ENCODE data around the gene UBE2L3.
"Not testable (repeated sequence)": the region's sequence is repeated elsewhere in the genome, so short reads cannot be mapped to it uniquely, and the experiment has no call there.

UBE2L3 gene

DNA sequence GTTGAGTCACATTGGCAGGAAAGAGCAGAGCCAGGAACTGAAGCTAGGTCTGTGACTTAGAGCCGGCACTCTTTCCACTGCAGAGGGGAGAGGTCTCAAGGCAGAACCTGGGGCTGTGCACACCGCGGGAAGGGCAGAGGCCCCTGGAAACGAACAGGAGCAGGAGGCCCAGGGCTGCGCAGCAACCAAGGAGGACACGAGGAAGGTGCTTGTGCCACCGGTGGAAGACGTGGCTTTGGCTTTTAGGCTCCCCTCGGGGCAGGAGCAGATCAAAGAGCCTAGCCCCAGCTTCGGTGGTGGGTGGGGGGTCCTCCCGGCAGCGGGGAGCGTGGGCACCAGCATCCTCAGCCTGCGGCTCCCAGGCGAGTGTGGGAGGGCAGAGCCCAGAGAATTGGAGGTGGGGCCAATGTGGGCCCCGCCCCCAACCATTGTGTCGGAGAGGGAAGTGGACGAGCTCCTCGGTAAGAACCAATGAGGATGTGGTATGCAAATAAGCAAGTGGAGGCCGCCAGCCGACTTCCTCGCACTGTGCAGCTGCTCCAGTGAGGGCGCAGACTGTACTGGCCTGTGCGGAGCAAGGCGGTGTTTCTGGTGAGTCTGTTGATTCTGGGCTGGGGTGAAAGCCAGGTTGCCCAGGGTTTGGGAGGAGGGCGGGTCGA lies 64.9 kb downstream of the UBE2L3 start, which contains the start of gene CCDC116:
CCDC116 (plus strand) TSS at position 524 of the 659 bp plus-strand sequence. CDS start 422 bp downstream, outside the sequence.
- no peak within 1 kb of the TSS for H3K9ac ChIP-seq (ENCODE audit: low read length in 2 of 2)
- H3K27ac ChIP-seq (ENCODE audit: low read length), result no peak within 1 kb of the TSS
- peaks cover 7% of the 10 kb centered on the region for H3K4me1 ChIP-seq (ENCODE audit: control insufficient read depth, insufficient read depth, low read length)
- no peaks in the 10 kb centered on the region for H3K9me3 ChIP-seq (ENCODE audit: control insufficient read depth in 2 of 2, low read length in 2 of 2)
- H3K36me3 ChIP-seq (ENCODE audit: control insufficient read depth in 2 of 2, insufficient read depth in 2 of 2, low read length in 2 of 2), result no peaks in the 10 kb centered on the region
- no peak within 1 kb of the TSS for H3K4me3 ChIP-seq (ENCODE audit: low read length in 2 of 2)
- no peaks in the 10 kb centered on the region for H3K27me3 ChIP-seq (ENCODE audit: control insufficient read depth in 1 of 2, insufficient read depth in 2 of 2, low read length in 2 of 2)

DNA sequence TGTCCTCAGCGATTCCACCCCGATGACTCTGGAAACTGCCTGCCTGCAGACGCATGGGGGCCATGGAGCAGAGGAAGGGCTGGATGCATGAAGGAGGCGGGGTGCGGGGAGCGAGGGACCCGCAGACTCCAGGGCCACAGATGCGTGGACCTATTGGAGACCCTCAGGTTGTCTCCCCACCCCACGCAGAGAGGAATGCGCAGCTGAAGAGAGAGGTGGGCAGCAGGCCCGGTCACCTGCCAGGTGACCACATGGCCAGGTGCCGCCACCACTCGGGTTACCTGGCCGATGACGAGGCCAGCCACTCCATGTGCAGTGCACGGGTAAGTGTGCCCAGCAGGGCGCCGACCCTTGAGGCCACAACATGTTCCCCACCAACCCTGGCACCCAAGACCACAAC lies 65.4 kb downstream of the UBE2L3 start:
- no peak overlapping the region for H3K4me3 ChIP-seq (ENCODE audit: low read length in 2 of 2)
- H3K4me1 ChIP-seq (ENCODE audit: control insufficient read depth, insufficient read depth, low read length), result peaks cover 7% of the 10 kb centered on the region
- no peak overlapping the region for H3K9ac ChIP-seq (ENCODE audit: low read length in 2 of 2)
- no peaks in the 10 kb centered on the region for H3K36me3 ChIP-seq (ENCODE audit: control insufficient read depth in 2 of 2, insufficient read depth in 2 of 2, low read length in 2 of 2)
- H3K27me3 ChIP-seq (ENCODE audit: control insufficient read depth in 1 of 2, insufficient read depth in 2 of 2, low read length in 2 of 2), result no peaks in the 10 kb centered on the region
- no peak overlapping the region for H3K27ac ChIP-seq (ENCODE audit: low read length)
- no peaks in the 10 kb centered on the region for H3K9me3 ChIP-seq (ENCODE audit: control insufficient read depth in 2 of 2, low read length in 2 of 2)

GRCh38 chr22:21633481-21633880 lies 66.0 kb downstream of the UBE2L3 start:
- Histone ChIP-seq H3K4me3 (ENCODE audit: low read length in 2 of 2) (no peak overlapping the region), H3K27me3 (ENCODE audit: control insufficient read depth in 1 of 2, insufficient read depth in 2 of 2, low read length in 2 of 2) (no peaks in the 10 kb centered on the region), H3K9ac (ENCODE audit: low read length in 2 of 2) (no peak overlapping the region), H3K9me3 (ENCODE audit: control insufficient read depth in 2 of 2, low read length in 2 of 2) (no peaks in the 10 kb centered on the region), H3K27ac (ENCODE audit: low read length) (no peak overlapping the region), H3K4me1 (ENCODE audit: control insufficient read depth, insufficient read depth, low read length) (peaks cover 7% of the 10 kb centered on the region), H3K36me3 (ENCODE audit: control insufficient read depth in 2 of 2, insufficient read depth in 2 of 2, low read length in 2 of 2) (no peaks in the 10 kb centered on the region)

DNA sequence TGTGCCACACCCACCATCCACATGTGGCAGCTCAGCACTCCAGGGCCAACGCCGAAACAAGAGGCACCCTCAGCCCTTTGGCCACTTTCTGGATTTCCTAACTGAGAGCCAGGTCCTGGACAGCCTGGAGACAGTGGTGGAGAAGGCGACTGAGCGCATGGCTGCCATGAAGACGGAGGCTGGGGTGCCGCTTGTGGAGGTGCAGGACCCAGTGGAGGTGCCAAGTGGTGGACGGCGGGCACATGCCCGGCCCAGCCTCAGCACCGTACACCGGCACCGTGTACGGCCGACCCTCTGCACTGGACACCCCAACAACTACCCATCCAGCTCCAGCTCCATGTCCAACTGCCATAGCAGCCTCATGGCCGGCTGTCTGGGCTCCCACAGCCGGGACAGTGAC lies 66.6 kb downstream of the UBE2L3 start:
- Histone ChIP-seq H3K9me3 (ENCODE audit: control insufficient read depth in 2 of 2, low read length in 2 of 2) (no peaks in the 10 kb centered on the region), H3K36me3 (ENCODE audit: control insufficient read depth in 2 of 2, insufficient read depth in 2 of 2, low read length in 2 of 2) (no peaks in the 10 kb centered on the region), H3K4me1 (ENCODE audit: control insufficient read depth, insufficient read depth, low read length) (peaks cover 4% of the 10 kb centered on the region), H3K4me3 (ENCODE audit: low read length in 2 of 2) (no peak overlapping the region), H3K9ac (ENCODE audit: low read length in 2 of 2) (no peak overlapping the region), H3K27me3 (ENCODE audit: control insufficient read depth in 1 of 2, insufficient read depth in 2 of 2, low read length in 2 of 2) (no peaks in the 10 kb centered on the region), H3K27ac (ENCODE audit: low read length) (no peak overlapping the region)

DNA sequence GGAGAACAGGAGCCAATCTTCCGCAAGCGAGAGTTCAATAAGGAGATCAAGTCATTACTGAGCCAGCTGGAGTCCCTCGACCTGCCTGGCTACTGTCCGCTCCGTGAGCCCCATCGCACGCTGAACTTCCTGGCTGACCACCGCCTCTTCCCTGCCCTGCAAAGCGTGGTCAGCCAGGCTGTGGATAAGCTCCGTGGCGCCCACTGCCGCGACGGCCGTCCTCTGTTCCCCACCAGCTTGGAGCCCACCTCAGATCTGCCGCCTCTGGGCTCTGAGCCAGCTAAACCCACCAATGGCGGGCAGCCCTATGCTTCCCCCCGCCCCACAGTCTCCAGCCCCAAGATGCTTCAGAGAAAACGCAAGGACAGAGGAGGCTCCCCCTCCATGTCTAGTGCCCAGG lies 67.3 kb downstream of the UBE2L3 start:
- no peak overlapping the region for H3K9ac ChIP-seq (ENCODE audit: low read length in 2 of 2)
- H3K4me3 ChIP-seq (ENCODE audit: low read length in 2 of 2), result no peak overlapping the region
- no peak overlapping the region for H3K27ac ChIP-seq (ENCODE audit: low read length)
- no peaks in the 10 kb centered on the region for H3K9me3 ChIP-seq (ENCODE audit: control insufficient read depth in 2 of 2, low read length in 2 of 2)
- no peaks in the 10 kb centered on the region for H3K27me3 ChIP-seq (ENCODE audit: control insufficient read depth in 1 of 2, insufficient read depth in 2 of 2, low read length in 2 of 2)
- H3K36me3 ChIP-seq (ENCODE audit: control insufficient read depth in 2 of 2, insufficient read depth in 2 of 2, low read length in 2 of 2), result no peaks in the 10 kb centered on the region
- H3K4me1 ChIP-seq (ENCODE audit: control insufficient read depth, insufficient read depth, low read length), result no peaks in the 10 kb centered on the region

- no peaks in the 10 kb centered on the region for H3K36me3 ChIP-seq (ENCODE audit: control insufficient read depth in 2 of 2, insufficient read depth in 2 of 2, low read length in 2 of 2)
- H3K9ac ChIP-seq (ENCODE audit: low read length in 2 of 2), result no peak overlapping the region
- no peaks in the 10 kb centered on the region for H3K9me3 ChIP-seq (ENCODE audit: control insufficient read depth in 2 of 2, low read length in 2 of 2)
- H3K27me3 ChIP-seq (ENCODE audit: control insufficient read depth in 1 of 2, insufficient read depth in 2 of 2, low read length in 2 of 2), result no peaks in the 10 kb centered on the region
- H3K27ac ChIP-seq (ENCODE audit: low read length), result no peak overlapping the region
- H3K4me3 ChIP-seq (ENCODE audit: low read length in 2 of 2), result no peak overlapping the region
- H3K4me1 ChIP-seq (ENCODE audit: control insufficient read depth, insufficient read depth, low read length), result no peaks in the 10 kb centered on the region
Observed at GRCh38 chr22:21635771-21636510, 68.4 kb downstream of the UBE2L3 start.

GRCh38 chr22:21636629-21637218 lies 69.2 kb downstream of the UBE2L3 start:
- Histone ChIP-seq H3K36me3 (ENCODE audit: control insufficient read depth in 2 of 2, insufficient read depth in 2 of 2, low read length in 2 of 2) (no peaks in the 10 kb centered on the region), H3K4me3 (ENCODE audit: low read length in 2 of 2) (no peak overlapping the region), H3K27me3 (ENCODE audit: control insufficient read depth in 1 of 2, insufficient read depth in 2 of 2, low read length in 2 of 2) (no peaks in the 10 kb centered on the region), H3K9me3 (ENCODE audit: control insufficient read depth in 2 of 2, low read length in 2 of 2) (no peaks in the 10 kb centered on the region), H3K4me1 (ENCODE audit: control insufficient read depth, insufficient read depth, low read length) (peaks cover 7% of the 10 kb centered on the region), H3K9ac (ENCODE audit: low read length in 2 of 2) (no peak overlapping the region), H3K27ac (ENCODE audit: low read length) (no peak overlapping the region)

GRCh38 chr22:21637450-21637849 lies 69.9 kb downstream of the UBE2L3 start:
- not testable (repeated sequence) for H3K9ac ChIP-seq (ENCODE audit: low read length in 2 of 2); H3K4me3 ChIP-seq (ENCODE audit: low read length in 2 of 2); H3K9me3 ChIP-seq (ENCODE audit: control insufficient read depth in 2 of 2, low read length in 2 of 2); H3K27ac ChIP-seq (ENCODE audit: low read length); H3K27me3 ChIP-seq (ENCODE audit: control insufficient read depth in 1 of 2, insufficient read depth in 2 of 2, low read length in 2 of 2); H3K36me3 ChIP-seq (ENCODE audit: control insufficient read depth in 2 of 2, insufficient read depth in 2 of 2, low read length in 2 of 2)
- peaks cover 11% of the 10 kb centered on the region for H3K4me1 ChIP-seq (ENCODE audit: control insufficient read depth, insufficient read depth, low read length)

DNA sequence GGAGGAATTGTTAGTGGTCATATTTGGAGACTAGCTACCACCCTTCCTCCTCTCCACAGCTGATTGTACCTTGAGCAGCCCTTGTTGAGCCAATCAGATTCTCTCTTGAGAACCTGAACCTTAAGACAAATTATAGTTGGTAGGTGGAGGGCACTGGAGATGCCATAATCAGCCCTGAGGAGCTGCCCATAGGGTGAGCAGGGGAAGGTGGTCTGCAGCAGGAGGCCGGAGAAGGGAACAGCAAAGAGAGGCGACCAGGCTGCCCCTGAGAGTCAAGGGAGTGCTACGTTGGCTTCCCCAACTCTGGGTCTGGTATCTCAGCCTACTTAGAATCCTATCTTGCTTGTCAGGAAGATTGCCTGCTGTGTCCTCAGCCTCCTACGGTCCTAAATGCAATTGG lies 71.8 kb downstream of the UBE2L3 start:
- Histone ChIP-seq H3K4me3 (ENCODE audit: low read length in 2 of 2) (no peak overlapping the region), H3K36me3 (ENCODE audit: control insufficient read depth in 2 of 2, insufficient read depth in 2 of 2, low read length in 2 of 2) (peaks cover 0 to 4% of the 10 kb centered on the region in 2 donors), H3K4me1 (ENCODE audit: control insufficient read depth, insufficient read depth, low read length) (peaks cover 23% of the 10 kb centered on the region), H3K27me3 (ENCODE audit: control insufficient read depth in 1 of 2, insufficient read depth in 2 of 2, low read length in 2 of 2) (no peaks in the 10 kb centered on the region), H3K9me3 (ENCODE audit: control insufficient read depth in 2 of 2, low read length in 2 of 2) (no peaks in the 10 kb centered on the region), H3K9ac (ENCODE audit: low read length in 2 of 2) (no peak overlapping the region), H3K27ac (ENCODE audit: low read length) (no peak overlapping the region)

DNA sequence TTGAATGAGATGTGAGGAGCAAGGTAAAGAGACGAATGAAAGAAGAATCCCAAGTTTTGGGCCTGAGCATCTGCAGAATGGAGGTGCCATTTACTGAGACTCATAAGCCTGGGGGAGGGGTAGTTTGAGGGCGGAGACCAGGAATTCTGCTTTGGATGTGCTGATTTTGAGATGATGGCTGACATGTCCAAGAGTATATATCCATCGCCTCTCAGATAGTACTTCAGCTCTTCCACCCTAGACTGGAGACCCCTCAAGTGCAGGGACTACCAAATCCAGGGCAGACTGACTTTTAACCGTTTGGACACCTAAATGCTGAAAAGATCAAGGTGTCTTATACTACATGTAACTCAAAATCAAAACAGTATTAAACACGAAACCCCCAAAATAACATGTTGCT lies 73.3 kb downstream of the UBE2L3 start:
- H3K9ac ChIP-seq (ENCODE audit: low read length in 2 of 2), result no peak overlapping the region
- H3K4me3 ChIP-seq (ENCODE audit: low read length in 2 of 2), result no peak overlapping the region
- no peaks in the 10 kb centered on the region for H3K27me3 ChIP-seq (ENCODE audit: control insufficient read depth in 1 of 2, insufficient read depth in 2 of 2, low read length in 2 of 2)
- H3K9me3 ChIP-seq (ENCODE audit: control insufficient read depth in 2 of 2, low read length in 2 of 2), result no peaks in the 10 kb centered on the region
- H3K4me1 ChIP-seq (ENCODE audit: control insufficient read depth, insufficient read depth, low read length), result peaks cover 23% of the 10 kb centered on the region
- H3K27ac ChIP-seq (ENCODE audit: low read length), result no peak overlapping the region
- peaks cover 0 to 4% of the 10 kb centered on the region in 2 donors for H3K36me3 ChIP-seq (ENCODE audit: control insufficient read depth in 2 of 2, insufficient read depth in 2 of 2, low read length in 2 of 2)

DNA sequence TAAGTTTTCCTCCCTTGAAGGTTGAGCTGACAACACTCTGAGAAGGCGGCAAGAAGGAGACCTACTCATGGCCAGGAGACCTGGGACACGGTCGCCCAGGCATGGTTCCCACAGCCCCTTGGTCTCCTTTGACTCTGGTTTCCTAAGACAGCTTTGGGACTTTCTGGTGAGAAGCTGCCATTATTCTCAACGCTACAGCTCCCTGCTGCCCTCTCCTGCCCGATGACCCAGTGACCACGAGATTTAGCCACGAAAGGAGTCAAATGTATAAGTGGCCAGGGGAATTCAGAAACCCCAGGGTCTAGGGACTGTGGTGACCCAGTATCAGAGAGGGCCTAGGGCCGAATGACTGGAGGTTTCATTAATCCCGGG lies 73.9 kb downstream of the UBE2L3 start:
- H3K9me3 ChIP-seq (ENCODE audit: control insufficient read depth in 2 of 2, low read length in 2 of 2), result no peaks in the 10 kb centered on the region
- H3K9ac ChIP-seq (ENCODE audit: low read length in 2 of 2), result peak overlapping the region; percentile 36 to 73
- H3K27ac ChIP-seq (ENCODE audit: low read length), result peak overlapping the region; percentile 41
- H3K4me1 ChIP-seq (ENCODE audit: control insufficient read depth, insufficient read depth, low read length), result peaks cover 23% of the 10 kb centered on the region
- peak overlapping the region; percentile 37 to 87 for H3K4me3 ChIP-seq (ENCODE audit: low read length in 2 of 2)
- H3K36me3 ChIP-seq (ENCODE audit: control insufficient read depth in 2 of 2, insufficient read depth in 2 of 2, low read length in 2 of 2), result peaks cover 0 to 4% of the 10 kb centered on the region in 2 donors
- H3K27me3 ChIP-seq (ENCODE audit: control insufficient read depth in 1 of 2, insufficient read depth in 2 of 2, low read length in 2 of 2), result no peaks in the 10 kb centered on the region
